GM20000 (cell line): ENCODE data around the gene CCL4.

ENCODE experiments used
- DNase-seq: peaks from one replicate; pipeline ENCODE4 v3.0.0; 2012; ENCODE audit warnings: low spot score
- CTCF ChIP-seq: IDR thresholded peaks from 2 replicates; pipeline ENCODE4 v1.5.1; 2012; ENCODE audit warnings: mild to moderate bottlenecking, control low read depth; ENCODE audit errors: extremely low read depth, missing control alignments

The CCL4 gene

DNA sequence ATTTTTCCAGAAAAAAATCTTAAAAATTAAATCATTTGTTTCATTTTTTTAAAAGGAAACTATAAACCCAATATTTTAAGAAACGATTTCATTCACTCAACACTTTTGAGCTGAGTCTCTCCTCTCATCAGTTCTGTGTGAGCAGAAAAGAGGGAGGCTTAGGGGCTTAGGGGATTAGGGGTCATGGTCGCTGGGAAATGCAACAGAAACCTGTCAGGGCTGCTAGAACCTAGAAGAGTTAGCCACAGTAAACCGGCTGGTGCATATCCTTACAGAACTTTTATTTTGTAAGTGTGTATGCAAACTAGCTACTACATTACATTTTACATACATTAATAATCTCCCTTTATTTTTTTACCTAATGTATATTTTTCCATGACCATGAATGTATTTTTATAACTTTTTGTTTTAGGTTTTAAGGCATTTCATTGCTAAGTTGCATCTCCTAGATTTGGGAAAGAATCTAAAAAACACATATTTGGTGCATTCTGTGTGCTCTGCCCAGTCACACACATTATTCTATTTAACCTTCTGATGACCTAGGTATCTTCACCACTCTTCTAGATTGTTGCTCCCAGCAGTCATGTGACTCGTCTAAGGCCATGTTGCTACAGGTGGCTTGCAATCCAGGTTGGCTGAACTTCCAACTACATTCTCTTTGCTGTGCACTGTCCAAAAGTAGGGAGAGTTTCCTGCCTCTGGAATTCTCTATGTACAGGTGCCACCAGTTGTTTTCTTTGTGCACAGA is 48.4 kb downstream of the CCL4 start:
- no peak for TF ChIP-seq CTCF
- no peak for DNase-seq

DNA sequence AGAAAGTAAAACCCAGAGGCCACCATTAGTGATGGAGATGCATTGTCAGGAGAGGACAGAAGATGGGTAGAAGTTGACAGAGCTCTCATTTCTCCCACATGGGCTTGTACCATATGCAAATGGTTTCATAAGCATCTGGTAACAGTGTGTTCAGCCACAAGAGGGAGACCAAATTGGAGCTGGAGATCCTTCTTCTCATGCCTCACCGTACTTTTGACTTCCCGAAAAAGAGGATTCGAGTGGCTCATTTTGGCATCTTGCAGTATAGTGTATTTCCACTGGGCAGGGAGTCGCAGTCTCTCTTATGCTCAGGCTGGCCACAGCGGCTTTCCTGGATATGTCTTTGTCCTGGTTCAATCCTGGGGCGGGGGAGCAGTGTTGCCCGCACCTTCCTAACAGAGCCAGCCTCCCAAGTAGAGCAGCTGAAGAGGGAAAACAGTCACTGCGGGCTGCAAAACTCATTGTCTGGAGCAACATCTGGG is 49.1 kb downstream of the CCL4 start:
- DNase-seq: no peak
- TF ChIP-seq CTCF: no peak

- TF ChIP-seq CTCF: no peak
- no peak for DNase-seq
These were observed 50.4 kb downstream of the CCL4 start for GRCh38 chr17:36153895-36154610.
